Left lung (tissue), 10 donors: ENCODE data around the gene LRFN3. TPM values are rescaled to one million over a fixed set of nuclear protein-coding genes. Genes with fewer than 3 reads are reported as not detected.

Experiments
- ATAC-seq: fragments of 200-7000 bp; cut with Tn5 transposase; one replicate; pipeline ENCODE4 v1.9.1; 2020; ENCODE audit warnings: moderate library complexity
- DNase-seq, 4 donors: peaks; one replicate each; pipeline ENCODE4 v3.0.0-alpha.2; 2013 to 2020
- H3K27ac ChIP-seq, 2 donors: fragments of 200-600 bp; sonication (generic) in 1 of 2; one replicate each; pipeline versions ENCODE4 v1.5.0 to v1.8.0; 2020 to 2021
- H3K27me3 ChIP-seq, 2 donors: fragments of 200-600 bp; sonication (generic) in 1 of 2; one replicate each; pipeline versions ENCODE4 v1.5.0 to v1.8.0; 2020 to 2021
- H3K36me3 ChIP-seq, 2 donors: fragments of 200-600 bp; sonication (generic) in 1 of 2; one replicate each; pipeline versions ENCODE4 v1.5.0 to v1.8.0; 2020 to 2021
- H3K4me1 ChIP-seq, 2 donors: fragments of 200-600 bp; one replicate each; pipeline ENCODE4 v1.8.0; 2021
- H3K4me3 ChIP-seq, 2 donors: fragments of 200-600 bp; sonication (generic) in 1 of 2; one replicate each; pipeline versions ENCODE4 v1.5.0 to v1.8.0; 2020 to 2021; ENCODE audit warnings: mild to moderate bottlenecking in 1 of 2
- H3K9me3 ChIP-seq, 2 donors: fragments of 200-600 bp; sonication (generic) in 1 of 2; one replicate each; pipeline versions ENCODE4 v1.5.0 to v1.8.0; 2020 to 2021
- intact Hi-C, 2 donors: fragments of 100-400 bp; cut with DNase I; formaldehyde crosslinking; loops; one replicate each; pipeline versions ENCODE4 v1.11.2 to v1.14.2; 2022
- polyA plus RNA-seq, 6 donors: library from polyadenylated mRNA; unstranded; fragments of 120-200 nt; gene quantifications; one replicate each; pipeline ENCODE4 v1.2.1, GENCODE V29; 2013; ENCODE audit not compliant: insufficient read length in 6 of 6
- total RNA-seq, 2 donors: library from RNA; stranded (reverse); fragmentation: NEBNext Ultra II Directional; extraction: Animal tissue kit (Norgen Biotek cat#: 25700); gene quantifications; one replicate each; pipeline ENCODE4 v1.2.1, GENCODE V29; 2021
- TF ChIP-seq, protein P1 (sequence below), 2 donors: fragments of 200-600 bp; sonication (generic) in 1 of 2; IDR thresholded peaks; one replicate each; pipeline versions ENCODE4 v1.5.0 to v1.8.0; 2021; ENCODE audit warnings: antibody characterized with exemption in 2 of 2
- donor health status: DM: no; HTN: yes; CAD: no.
- donor health status: DM: no; HTN: no; CAD: no.

The LRFN3 gene
- total and polyA plus RNA-seq, 8 donors = 8.0 to 14.8 (median 12.3) TPM

DNA sequence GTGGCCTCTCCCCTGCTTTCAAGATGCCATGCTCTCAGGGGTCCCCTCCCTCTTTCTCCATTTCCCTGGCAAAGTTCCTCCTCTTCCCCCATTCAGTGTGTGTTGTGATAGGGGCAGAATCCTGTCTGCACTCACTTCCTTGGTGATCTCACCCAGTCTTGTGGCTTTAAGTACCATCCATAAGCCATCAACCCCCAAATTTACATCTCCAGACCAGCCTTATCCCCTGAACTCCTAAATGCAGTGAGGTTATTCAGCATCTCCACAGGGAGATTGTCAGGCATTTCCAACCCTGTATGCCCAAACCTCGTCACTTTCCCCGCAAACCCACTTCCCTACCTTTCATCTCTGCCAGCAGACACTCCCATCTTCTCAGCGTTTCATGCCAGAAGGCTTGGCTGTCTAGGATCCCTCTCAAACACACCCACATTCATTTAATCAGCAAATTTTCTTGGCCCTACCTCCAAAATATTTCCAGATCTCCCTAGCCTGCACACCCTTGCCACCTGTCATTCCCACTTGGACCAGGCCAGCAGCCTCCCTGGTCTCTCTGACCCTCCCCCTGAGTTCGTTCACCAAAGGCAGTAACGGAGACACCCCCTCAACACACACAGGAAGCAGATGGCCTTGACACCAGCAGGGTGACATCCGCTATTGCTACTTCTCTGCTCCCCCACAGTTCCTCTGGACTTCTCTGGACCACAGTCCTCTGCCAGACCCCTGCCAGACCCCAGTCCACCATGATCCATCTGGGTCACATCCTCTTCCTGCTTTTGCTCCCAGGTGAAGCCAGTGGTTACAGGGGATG lies 34.1 kb upstream of the LRFN3 start, which contains the start of gene HCST:
HCST (plus strand) TSS at position 676 of the 808 bp plus-strand sequence; CDS start at position 741, 65 bp downstream.
- TF ChIP-seq, protein P1, sequence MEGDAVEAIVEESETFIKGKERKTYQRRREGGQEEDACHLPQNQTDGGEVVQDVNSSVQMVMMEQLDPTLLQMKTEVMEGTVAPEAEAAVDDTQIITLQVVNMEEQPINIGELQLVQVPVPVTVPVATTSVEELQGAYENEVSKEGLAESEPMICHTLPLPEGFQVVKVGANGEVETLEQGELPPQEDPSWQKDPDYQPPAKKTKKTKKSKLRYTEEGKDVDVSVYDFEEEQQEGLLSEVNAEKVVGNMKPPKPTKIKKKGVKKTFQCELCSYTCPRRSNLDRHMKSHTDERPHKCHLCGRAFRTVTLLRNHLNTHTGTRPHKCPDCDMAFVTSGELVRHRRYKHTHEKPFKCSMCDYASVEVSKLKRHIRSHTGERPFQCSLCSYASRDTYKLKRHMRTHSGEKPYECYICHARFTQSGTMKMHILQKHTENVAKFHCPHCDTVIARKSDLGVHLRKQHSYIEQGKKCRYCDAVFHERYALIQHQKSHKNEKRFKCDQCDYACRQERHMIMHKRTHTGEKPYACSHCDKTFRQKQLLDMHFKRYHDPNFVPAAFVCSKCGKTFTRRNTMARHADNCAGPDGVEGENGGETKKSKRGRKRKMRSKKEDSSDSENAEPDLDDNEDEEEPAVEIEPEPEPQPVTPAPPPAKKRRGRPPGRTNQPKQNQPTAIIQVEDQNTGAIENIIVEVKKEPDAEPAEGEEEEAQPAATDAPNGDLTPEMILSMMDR (IDR thresholded peaks at IDR 0.05) = no peak
- Histone ChIP-seq H3K4me1 (peaks cover 13 to 79% of the 10 kb centered on the region in 2 donors), H3K36me3 (peaks cover 0 to 19% of the 10 kb centered on the region in 2 donors), H3K9me3 (no peaks in the 10 kb centered on the region), H3K27ac (peak within 1 kb of the TSS; percentile 78 to 96), H3K27me3 (no peaks in the 10 kb centered on the region), H3K4me3 (peak within 1 kb of the TSS; percentile 5 to 80)
- ATAC-seq = no peak
- DNase-seq = peak in 2 of 4 donors; percentile 21 to 42
- intact Hi-C loops = no loop called here

DNA sequence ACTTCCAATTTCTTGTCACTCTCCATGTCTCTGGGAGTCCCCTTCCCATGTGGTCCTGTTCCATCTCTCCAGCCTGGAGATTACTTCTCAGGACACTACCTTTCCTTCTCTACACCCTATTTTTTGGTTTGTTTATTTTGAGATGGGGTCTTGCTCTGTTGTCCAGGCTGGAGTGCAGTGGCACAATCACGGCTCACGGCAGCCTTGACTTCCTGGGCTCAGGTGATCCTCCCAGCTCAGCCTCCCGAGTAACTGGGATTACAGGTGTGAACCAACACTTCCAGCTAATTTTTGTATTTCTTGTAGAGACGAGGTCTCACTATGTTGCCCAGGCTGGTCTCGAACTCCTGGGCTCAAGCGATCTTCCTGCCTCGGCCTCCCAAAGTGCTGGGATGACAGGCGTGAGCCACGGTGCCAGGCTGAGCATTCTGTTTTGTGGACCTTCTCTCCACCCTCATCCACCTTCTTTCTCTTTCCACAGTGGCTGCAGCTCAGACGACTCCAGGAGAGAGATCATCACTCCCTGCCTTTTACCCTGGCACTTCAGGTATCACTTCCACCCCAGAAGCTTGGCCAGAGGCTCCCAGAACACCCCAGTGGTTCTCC lies 33.2 kb upstream of the LRFN3 start:
- Histone ChIP-seq H3K27ac (peak overlapping the region; percentile 78 to 96), H3K4me3 (peak overlapping the region; percentile 5 to 80), H3K27me3 (no peaks in the 10 kb centered on the region), H3K36me3 (peaks cover 0 to 12% of the 10 kb centered on the region in 2 donors), H3K9me3 (no peaks in the 10 kb centered on the region), H3K4me1 (peaks cover 11 to 70% of the 10 kb centered on the region in 2 donors)
- DNase-seq (peak in 1 of 4 donors; percentile 40), ATAC-seq (no peak)
- intact Hi-C loops = no loop called here
- TF ChIP-seq, protein P1 (IDR thresholded peaks at IDR 0.05) = no peak

DNA sequence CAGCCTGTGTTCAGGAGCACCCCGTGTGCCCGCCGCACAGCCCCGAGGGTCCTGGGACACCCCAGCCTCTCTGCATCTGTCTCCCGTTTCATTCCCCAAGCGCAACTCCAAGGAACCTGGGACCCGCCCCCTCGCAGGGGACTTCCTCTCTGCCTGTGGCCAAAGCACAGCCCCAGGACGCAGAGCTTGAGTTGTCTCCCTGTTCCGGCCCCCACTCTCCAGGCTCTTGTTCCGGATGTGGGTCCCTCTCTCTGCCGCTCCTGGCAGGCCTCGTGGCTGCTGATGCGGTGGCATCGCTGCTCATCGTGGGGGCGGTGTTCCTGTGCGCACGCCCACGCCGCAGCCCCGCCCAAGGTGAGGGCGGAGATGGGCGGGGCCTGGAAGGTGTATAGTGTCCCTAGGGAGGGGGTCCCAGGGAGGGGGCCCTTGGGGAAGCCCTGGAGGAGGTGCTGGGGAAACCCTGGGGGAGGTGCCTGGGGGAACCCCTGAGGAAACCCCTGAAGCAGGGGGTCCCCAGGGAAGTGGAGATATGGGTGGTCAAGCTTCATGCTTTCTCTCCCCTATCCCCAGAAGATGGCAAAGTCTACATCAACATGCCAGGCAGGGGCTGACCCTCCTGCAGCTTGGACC lies 32.5 kb upstream of the LRFN3 start:
- H3K9me3 ChIP-seq = no peaks in the 10 kb centered on the region
- no peaks in the 10 kb centered on the region for H3K27me3 ChIP-seq
- peak overlapping the region; percentile 5 to 80 for H3K4me3 ChIP-seq
- peak overlapping the region; percentile 78 to 96 for H3K27ac ChIP-seq
- TF ChIP-seq, protein P1 (IDR thresholded peaks at IDR 0.05) = no peak
- intact Hi-C loops = no loop called here
- peaks cover 0 to 11% of the 10 kb centered on the region in 2 donors for H3K36me3 ChIP-seq
- peak in 3 of 4 donors; percentile 75 to 95 (median 92) for DNase-seq
- peaks cover 5 to 63% of the 10 kb centered on the region in 2 donors for H3K4me1 ChIP-seq
- ATAC-seq = peak; percentile 19

DNA sequence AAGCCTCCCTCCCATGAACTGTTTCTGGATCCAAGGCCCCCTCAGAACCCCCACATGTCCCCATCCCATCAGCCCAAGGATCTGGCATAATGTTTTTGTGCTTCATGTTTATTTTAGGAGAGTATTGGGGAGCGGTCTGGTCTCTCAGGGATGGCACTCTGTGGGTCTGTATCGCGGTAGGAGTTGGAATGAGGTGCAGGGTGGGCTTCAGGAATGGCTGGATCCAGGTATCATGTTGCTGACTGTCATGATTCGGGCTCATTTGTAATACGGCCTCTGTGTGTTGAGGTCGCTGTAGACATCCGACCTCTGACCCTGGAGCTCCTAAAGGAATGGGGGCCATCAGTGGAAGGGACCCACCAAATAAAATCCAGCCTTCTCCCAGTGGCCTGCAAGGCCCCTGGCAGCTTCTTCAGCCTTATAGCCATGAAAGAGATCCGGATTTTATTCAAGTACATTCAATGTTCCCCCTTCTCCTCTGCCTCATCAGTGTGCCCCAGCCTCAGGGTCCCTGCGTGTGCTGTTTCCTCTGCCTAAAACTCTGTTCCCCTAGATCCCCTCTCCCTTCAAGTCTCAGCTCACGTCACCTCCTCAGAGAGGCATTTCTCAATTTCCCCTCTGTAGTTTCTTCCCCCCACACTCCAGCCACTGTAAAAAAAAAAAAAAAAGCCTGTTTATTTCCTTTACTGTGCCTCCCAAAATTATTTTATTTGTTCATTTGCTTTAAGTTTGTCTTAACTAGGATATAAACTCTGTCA lies 31.7 kb upstream of the LRFN3 start:
- intact Hi-C loops = no loop called here
- H3K9me3 ChIP-seq = no peaks in the 10 kb centered on the region
- H3K27me3 ChIP-seq = no peaks in the 10 kb centered on the region
- peaks cover 0 to 11% of the 10 kb centered on the region in 2 donors for H3K36me3 ChIP-seq
- H3K4me3 ChIP-seq = peak overlapping the region in 1 of 2 donors; percentile 80
- peak in 1 of 4 donors; percentile 19 for DNase-seq
- peaks cover 5 to 65% of the 10 kb centered on the region in 2 donors for H3K4me1 ChIP-seq
- ATAC-seq = no peak
- TF ChIP-seq, protein P1 (IDR thresholded peaks at IDR 0.05) = no peak
- H3K27ac ChIP-seq = peak overlapping the region; percentile 50 to 96
